ENCODE measurements around the gene UBE2G2. TPM values are rescaled to one million over a fixed set of nuclear protein-coding genes. Genes with fewer than 3 reads are reported as not detected.

The UBE2G2 gene
- total RNA-seq, 1 experiment from 2014 or later: 212 TPM

DNA sequence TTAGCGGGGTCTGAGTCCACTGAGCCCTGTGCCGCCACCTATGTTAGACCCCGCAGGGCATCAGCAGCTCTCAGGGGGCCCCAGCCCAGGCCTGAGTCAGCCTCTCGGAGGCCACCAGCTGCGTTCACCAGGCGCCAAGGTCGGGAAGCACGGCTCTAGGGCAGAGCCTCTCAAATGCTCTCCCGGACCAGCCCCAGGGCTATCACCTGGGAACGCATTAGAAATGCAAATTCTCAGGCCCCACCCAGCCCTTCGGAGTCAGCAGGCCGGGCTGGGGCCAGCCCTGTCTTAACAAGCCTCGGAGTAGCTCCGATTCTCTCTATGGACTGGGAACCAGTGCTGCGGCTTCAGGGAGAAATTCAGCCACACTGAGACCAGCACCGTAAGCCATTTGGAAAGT lies 53.0 kb downstream of the UBE2G2 start:
- Histone ChIP-seq H3K4me3 (ENCODE audit: low read depth, low read length, poor library complexity, severe bottlenecking) (no peak overlapping the region), H3K36me3 (ENCODE audit: insufficient read depth, low read length, poor library complexity, severe bottlenecking) (no peaks in the 10 kb centered on the region), H3K4me1 (ENCODE audit: insufficient read depth, low read length, poor library complexity, severe bottlenecking) (peaks cover 37% of the 10 kb centered on the region), H3K27me3 (replicated peaks; ENCODE audit: insufficient read depth, low read depth, low read length, poor library complexity) (no peaks in the 10 kb centered on the region), H3K27ac (ENCODE audit: low read depth, low read length, poor library complexity, severe bottlenecking) (peak overlapping the region; percentile 1), H3K9me3 (ENCODE audit: low read depth, low read length, poor library complexity, severe bottlenecking) (no peaks in the 10 kb centered on the region)
- TF ChIP-seq, protein P1, sequence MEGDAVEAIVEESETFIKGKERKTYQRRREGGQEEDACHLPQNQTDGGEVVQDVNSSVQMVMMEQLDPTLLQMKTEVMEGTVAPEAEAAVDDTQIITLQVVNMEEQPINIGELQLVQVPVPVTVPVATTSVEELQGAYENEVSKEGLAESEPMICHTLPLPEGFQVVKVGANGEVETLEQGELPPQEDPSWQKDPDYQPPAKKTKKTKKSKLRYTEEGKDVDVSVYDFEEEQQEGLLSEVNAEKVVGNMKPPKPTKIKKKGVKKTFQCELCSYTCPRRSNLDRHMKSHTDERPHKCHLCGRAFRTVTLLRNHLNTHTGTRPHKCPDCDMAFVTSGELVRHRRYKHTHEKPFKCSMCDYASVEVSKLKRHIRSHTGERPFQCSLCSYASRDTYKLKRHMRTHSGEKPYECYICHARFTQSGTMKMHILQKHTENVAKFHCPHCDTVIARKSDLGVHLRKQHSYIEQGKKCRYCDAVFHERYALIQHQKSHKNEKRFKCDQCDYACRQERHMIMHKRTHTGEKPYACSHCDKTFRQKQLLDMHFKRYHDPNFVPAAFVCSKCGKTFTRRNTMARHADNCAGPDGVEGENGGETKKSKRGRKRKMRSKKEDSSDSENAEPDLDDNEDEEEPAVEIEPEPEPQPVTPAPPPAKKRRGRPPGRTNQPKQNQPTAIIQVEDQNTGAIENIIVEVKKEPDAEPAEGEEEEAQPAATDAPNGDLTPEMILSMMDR (conservative IDR thresholded peaks at IDR 0.05; ENCODE audit: low read depth, low read length): no peak
- TF ChIP-seq EZH2 (IDR thresholded peaks at IDR 0.05; ENCODE audit: borderline replicate concordance, low read depth, low read length, poor library complexity, severe bottlenecking): no peak
- BruUV-seq (replicated peaks): no TSS peak
- POLR2A ChIA-PET (ENCODE audit: low non-redundant PET): no interaction called here
- CTCF ChIA-PET: no interaction called here
- intact Hi-C loops (cut with micrococcal nuclease; ENCODE audit: unreplicated experiment): no loop called here
- DNase-seq (ENCODE audit: low spot score): no peak

DNA sequence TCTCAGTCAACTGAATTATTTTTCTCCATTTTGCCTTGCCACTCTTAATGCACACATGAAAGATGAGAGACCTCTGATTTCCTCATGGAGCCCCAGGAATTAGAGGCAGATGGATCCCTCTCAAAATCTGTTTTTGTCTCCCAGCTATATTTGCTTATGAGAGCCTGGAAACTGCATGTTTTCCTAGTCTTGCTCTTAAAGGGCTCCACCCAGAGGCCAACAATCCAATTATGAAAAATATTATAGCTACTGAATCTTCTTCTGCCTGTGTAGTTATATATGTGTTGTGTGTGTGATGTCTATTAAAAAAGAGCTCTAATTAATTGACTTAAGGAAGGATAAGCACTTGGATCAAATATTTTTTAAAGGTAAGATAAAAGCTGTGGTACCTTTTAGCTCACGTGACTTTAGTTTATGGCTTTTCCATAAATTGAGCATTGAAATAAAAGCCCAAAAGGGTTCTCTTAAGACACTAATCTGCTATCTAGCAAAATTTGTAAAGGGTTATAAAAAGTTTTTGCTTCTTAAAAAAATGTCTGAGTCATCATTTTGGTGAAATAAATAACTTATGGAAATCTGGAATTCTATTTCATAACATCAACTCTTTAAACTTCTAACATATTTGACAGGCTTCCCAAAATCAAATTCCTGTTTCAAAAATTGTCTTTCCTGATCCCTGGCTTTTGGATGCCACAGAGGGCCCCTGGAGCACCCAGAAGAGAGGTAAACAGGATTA lies 59.0 kb downstream of the UBE2G2 start:
- intact Hi-C loops (cut with micrococcal nuclease; ENCODE audit: unreplicated experiment): loop anchor here (5.0 kb wide), 1 partner anchor 230 kb away; no protein-coding TSS in a partner anchor
- CTCF ChIA-PET: interaction anchor here (0.5 to 1.4 kb wide), 3 partner anchors 51 to 232 kb away, joined by 3 to 13 read pairs (median 6); no protein-coding TSS in a partner anchor
- no TSS peak for BruUV-seq (replicated peaks)

DNA sequence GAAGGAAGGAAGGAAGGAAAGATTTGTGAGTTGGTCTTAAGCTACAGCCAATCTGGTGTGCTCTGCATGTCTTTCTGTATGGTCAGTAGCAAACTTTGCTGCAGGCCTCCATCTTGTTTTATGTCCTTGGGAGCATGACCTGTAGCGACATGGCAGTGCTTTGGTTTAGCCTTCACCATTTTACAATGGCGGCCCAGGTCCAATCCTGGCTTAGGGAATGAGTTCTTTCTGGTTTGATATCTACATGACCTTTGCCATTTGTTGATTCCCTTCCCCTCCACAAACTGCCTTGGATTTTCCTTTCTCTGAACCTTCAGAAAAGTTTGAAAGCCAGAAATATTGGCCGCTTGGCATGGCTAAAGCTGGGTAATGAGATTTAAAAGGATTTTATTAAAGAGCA lies 59.7 kb downstream of the UBE2G2 start:
- Histone ChIP-seq H3K4me3 (ENCODE audit: low read depth, low read length, poor library complexity, severe bottlenecking) (no peak overlapping the region), H3K27me3 (replicated peaks; ENCODE audit: insufficient read depth, low read depth, low read length, poor library complexity) (no peaks in the 10 kb centered on the region), H3K27ac (ENCODE audit: low read depth, low read length, poor library complexity, severe bottlenecking) (peak overlapping the region; percentile 53), H3K9me3 (ENCODE audit: low read depth, low read length, poor library complexity, severe bottlenecking) (peaks cover 15% of the 10 kb centered on the region), H3K4me1 (ENCODE audit: insufficient read depth, low read length, poor library complexity, severe bottlenecking) (peaks cover 15% of the 10 kb centered on the region), H3K36me3 (ENCODE audit: insufficient read depth, low read length, poor library complexity, severe bottlenecking) (no peaks in the 10 kb centered on the region)
- POLR2A ChIA-PET (ENCODE audit: low non-redundant PET): interaction anchor here (0.5 kb wide), 3 partner anchors 10 to 185 kb away, joined by 3 to 5 read pairs (median 3); no protein-coding TSS in a partner anchor
- DNase-seq (ENCODE audit: low spot score): no peak
- intact Hi-C loops (cut with micrococcal nuclease; ENCODE audit: unreplicated experiment): loop anchor here (5.0 kb wide), 1 partner anchor 230 kb away; no protein-coding TSS in a partner anchor
- CTCF ChIA-PET: interaction anchor here (0.5 to 1.4 kb wide), 3 partner anchors 52 to 231 kb away, joined by 3 to 13 read pairs (median 6); no protein-coding TSS in a partner anchor
- no peak for TF ChIP-seq EZH2 (IDR thresholded peaks at IDR 0.05; ENCODE audit: borderline replicate concordance, low read depth, low read length, poor library complexity, severe bottlenecking)
- TF ChIP-seq, protein P1 (conservative IDR thresholded peaks at IDR 0.05; ENCODE audit: low read depth, low read length): no peak
- BruUV-seq (replicated peaks): no TSS peak

More for the DNA sequence above, 59.0 kb downstream of the UBE2G2 start:
- H3K4me1 ChIP-seq (ENCODE audit: insufficient read depth, low read length, poor library complexity, severe bottlenecking): peaks cover 15% of the 10 kb centered on the region
- H3K9me3 ChIP-seq (ENCODE audit: low read depth, low read length, poor library complexity, severe bottlenecking): peaks cover 15% of the 10 kb centered on the region
- POLR2A ChIA-PET (ENCODE audit: low non-redundant PET): interaction anchor here (0.5 kb wide), 3 partner anchors 11 to 185 kb away, joined by 3 to 5 read pairs (median 3); no protein-coding TSS in a partner anchor
- no peak overlapping the region for H3K4me3 ChIP-seq (ENCODE audit: low read depth, low read length, poor library complexity, severe bottlenecking)
- no peaks in the 10 kb centered on the region for H3K27me3 ChIP-seq (replicated peaks; ENCODE audit: insufficient read depth, low read depth, low read length, poor library complexity)
- peak overlapping the region; percentile 53 for H3K27ac ChIP-seq (ENCODE audit: low read depth, low read length, poor library complexity, severe bottlenecking)
- TF ChIP-seq, protein P1 (conservative IDR thresholded peaks at IDR 0.05; ENCODE audit: low read depth, low read length): peak; percentile 56
- no peak for TF ChIP-seq EZH2 (IDR thresholded peaks at IDR 0.05; ENCODE audit: borderline replicate concordance, low read depth, low read length, poor library complexity, severe bottlenecking)
- DNase-seq (ENCODE audit: low spot score): peak; percentile 56
- no peaks in the 10 kb centered on the region for H3K36me3 ChIP-seq (ENCODE audit: insufficient read depth, low read length, poor library complexity, severe bottlenecking)

All from A673 (cell line).